Tibial nerve (tissue), 3 donors: Measurements from ENCODE around the gene CSF1.

ENCODE experiments used
- POLR2A ChIP-seq, 2 donors: fragments of 450-650 bp; IDR thresholded peaks; one replicate each; pipeline ENCODE4 v1.6.1; 2017; ENCODE audit warnings: antibody characterized with exemption in 2 of 2, mild to moderate bottlenecking in 2 of 2, moderate library complexity in 2 of 2
- TF ChIP-seq, protein P1 (sequence below), 5 experiments: fragments of 200-600 bp in 3 of 5; fragments of 450-650 bp in 2 of 5; sonication (generic) in 3 of 5; IDR thresholded peaks; one replicate each; pipeline ENCODE4 v1.5.1; 2016 to 2019; ENCODE audit warnings: antibody characterized with exemption in 5 of 5, mild to moderate bottlenecking in 3 of 5, moderate library complexity in 2 of 5

DNA sequence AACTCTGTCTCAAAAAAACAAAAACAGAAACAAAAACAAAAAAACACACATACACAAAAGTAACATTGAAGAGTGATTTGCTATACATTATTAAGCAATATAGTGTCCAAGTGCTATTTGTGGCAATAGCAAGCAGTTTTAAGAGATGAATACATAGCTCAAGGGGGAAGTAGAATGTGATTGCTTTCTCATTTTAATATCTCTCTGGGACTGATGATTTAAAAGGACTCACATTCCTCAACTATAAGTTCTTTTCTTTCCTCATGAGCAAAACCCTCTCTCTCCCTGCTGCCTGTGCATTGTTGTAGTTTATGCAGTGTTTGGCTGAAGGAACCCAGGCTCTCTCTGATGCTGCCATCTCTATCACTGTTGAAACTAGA, 47.0 kb upstream of the CSF1 start:
- TF ChIP-seq, protein P1, sequence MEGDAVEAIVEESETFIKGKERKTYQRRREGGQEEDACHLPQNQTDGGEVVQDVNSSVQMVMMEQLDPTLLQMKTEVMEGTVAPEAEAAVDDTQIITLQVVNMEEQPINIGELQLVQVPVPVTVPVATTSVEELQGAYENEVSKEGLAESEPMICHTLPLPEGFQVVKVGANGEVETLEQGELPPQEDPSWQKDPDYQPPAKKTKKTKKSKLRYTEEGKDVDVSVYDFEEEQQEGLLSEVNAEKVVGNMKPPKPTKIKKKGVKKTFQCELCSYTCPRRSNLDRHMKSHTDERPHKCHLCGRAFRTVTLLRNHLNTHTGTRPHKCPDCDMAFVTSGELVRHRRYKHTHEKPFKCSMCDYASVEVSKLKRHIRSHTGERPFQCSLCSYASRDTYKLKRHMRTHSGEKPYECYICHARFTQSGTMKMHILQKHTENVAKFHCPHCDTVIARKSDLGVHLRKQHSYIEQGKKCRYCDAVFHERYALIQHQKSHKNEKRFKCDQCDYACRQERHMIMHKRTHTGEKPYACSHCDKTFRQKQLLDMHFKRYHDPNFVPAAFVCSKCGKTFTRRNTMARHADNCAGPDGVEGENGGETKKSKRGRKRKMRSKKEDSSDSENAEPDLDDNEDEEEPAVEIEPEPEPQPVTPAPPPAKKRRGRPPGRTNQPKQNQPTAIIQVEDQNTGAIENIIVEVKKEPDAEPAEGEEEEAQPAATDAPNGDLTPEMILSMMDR (IDR thresholded peaks at IDR 0.05), result no peak
- TF ChIP-seq POLR2A (IDR thresholded peaks at IDR 0.05), result no peak
